SK-N-SH (cell line): Measurements from ENCODE around the gene TRIM47. TPM values are rescaled to one million over a fixed set of nuclear protein-coding genes. Genes with fewer than 3 reads are reported as not detected.
A peak's percentile ranks its signal among the peaks of the same experiment; 100 is the strongest.

ENCODE experiments used
- CTCF ChIA-PET: fragments of 300-600, 350-600 bp; formaldehyde crosslinking; extraction: SDS; loops from one replicate; lab custom pipeline; 2021; lab: Yijun Ruan, JAX
- POLR2A ChIA-PET: fragments of 350-600 bp; sonication (Branson Sonifier 250); formaldehyde crosslinking; extraction: SDS; loops from one replicate; lab custom pipeline; 2020; ENCODE audit warnings: antibody characterized with exemption, inconsistent platforms; lab: Yijun Ruan, JAX
- DNase-seq: peaks from one replicate; pipeline ENCODE4 v3.0.0; 2012
- H2AFZ ChIP-seq: fragments of 200-600 bp; sonication (generic); 2 replicates; pipeline ENCODE4 v1.8.1; 2016; ENCODE audit warnings: antibody characterized with exemption, mild to moderate bottlenecking, low read depth
- H3F3A ChIP-seq: fragments of 200-600 bp; sonication (generic); replicated peaks from 2 replicates; pipeline ENCODE3; 2016; ENCODE audit warnings: antibody characterized with exemption, mild to moderate bottlenecking; ENCODE audit not compliant: insufficient read depth
- H3K27ac ChIP-seq, 2 experiments: fragments of 200-500 bp in 1 of 2; fragments of 200-600 bp in 1 of 2; sonication (Bioruptor generic) in 1 of 2; sonication (generic), shearing (Covaris generic) in 1 of 2; 2 replicates each; pipeline versions ENCODE4 v1.5.1 to v1.6.1; 2014 to 2016; ENCODE audit warnings: low read depth in 2 of 2, inconsistent platforms in 1 of 2, low read length in 1 of 2, mild to moderate bottlenecking in 1 of 2, mixed read lengths in 1 of 2
- H3K27me3 ChIP-seq: fragments of 200-600 bp; sonication (generic), shearing (Covaris generic); 2 replicates; pipeline ENCODE4 v1.6.1; 2016; ENCODE audit warnings: mixed run types; ENCODE audit not compliant: insufficient read depth
- H3K36me3 ChIP-seq, 2 experiments: fragments of 200-500 bp in 1 of 2; fragments of 200-600 bp in 1 of 2; sonication (Bioruptor generic) in 1 of 2; sonication (generic) in 1 of 2; replicated peaks in 1 of 2; 2 replicates each; pipeline versions ENCODE3 to v1.5.1; 2014 to 2016; ENCODE audit warnings: low read length in 1 of 2, mild to moderate bottlenecking in 1 of 2; ENCODE audit not compliant: insufficient read depth in 2 of 2, control insufficient read depth in 1 of 2
- H3K4me1 ChIP-seq, 2 experiments: fragments of 200-500 bp in 1 of 2; fragments of 200-600 bp in 1 of 2; sonication (Bioruptor generic) in 1 of 2; sonication (generic), shearing (Covaris generic) in 1 of 2; 2 replicates each; pipeline versions ENCODE4 v1.5.1 to v1.6.1; 2014 to 2016; ENCODE audit warnings: low read depth in 1 of 2, low read length in 1 of 2, mixed run types in 1 of 2; ENCODE audit not compliant: insufficient read depth in 2 of 2, control insufficient read depth in 1 of 2
- H3K4me2 ChIP-seq: fragments of 200-600 bp; sonication (generic), shearing (Covaris generic); 2 replicates; pipeline ENCODE4 v1.6.1; 2017; ENCODE audit warnings: mixed run types
- H3K4me3 ChIP-seq, 2 experiments: fragments of 200-500 bp in 1 of 2; fragments of 200-600 bp in 1 of 2; sonication (Bioruptor generic) in 1 of 2; sonication (generic), shearing (Covaris generic) in 1 of 2; 2 replicates each; pipeline versions ENCODE4 v1.5.1 to v1.8.1; 2014 to 2016; ENCODE audit warnings: low read depth in 2 of 2, inconsistent platforms in 1 of 2, low read length in 1 of 2, mild to moderate bottlenecking in 1 of 2, mixed read lengths in 1 of 2, moderate library complexity in 1 of 2
- H3K79me2 ChIP-seq: fragments of 200-600 bp; sonication (generic); 2 replicates; pipeline ENCODE4 v1.8.1; 2017; ENCODE audit warnings: mild to moderate bottlenecking; ENCODE audit not compliant: insufficient read depth
- H3K9ac ChIP-seq: fragments of 200-600 bp; sonication (generic); 2 replicates; pipeline ENCODE4 v1.6.1; 2017; ENCODE audit warnings: mixed run types
- H3K9me2 ChIP-seq: fragments of 200-600 bp; sonication (generic); 2 replicates; pipeline ENCODE4 v1.6.1; 2017; ENCODE audit warnings: mixed run types
- H3K9me3 ChIP-seq: fragments of 200-600 bp; sonication (generic); 2 replicates; pipeline ENCODE4 v1.6.1; 2017; ENCODE audit warnings: mixed run types, mild to moderate bottlenecking, moderate library complexity
- H4K20me1 ChIP-seq: fragments of 200-600 bp; sonication (generic); 2 replicates; pipeline ENCODE4 v1.6.1; 2017; ENCODE audit warnings: mild to moderate bottlenecking, mixed run types; ENCODE audit not compliant: insufficient read depth
- ELF1 ChIP-seq: IDR thresholded peaks from 2 replicates; pipeline ENCODE4 v1.4.0; 2012
- EP300 ChIP-seq, 2 experiments: IDR thresholded peaks; 2 replicates each; pipeline versions ENCODE4 v1.4.0 to v1.6.1; 2012; ENCODE audit warnings: borderline replicate concordance in 1 of 2, low read depth in 1 of 2, low read length in 1 of 2
- EZH2phosphoT487 ChIP-seq: fragments of 200-600 bp; sonication (generic); IDR thresholded peaks from 2 replicates; pipeline ENCODE4 v1.6.1; 2017; ENCODE audit warnings: low read depth, mixed run types, mild to moderate bottlenecking, antibody characterized with exemption, moderate library complexity, borderline replicate concordance
- FOSL2 ChIP-seq: IDR thresholded peaks from 2 replicates; pipeline ENCODE4 v1.4.0; 2012; ENCODE audit warnings: low read depth, mild to moderate bottlenecking, moderate library complexity, borderline replicate concordance
- FOXJ3 ChIP-seq: sonication (generic); formaldehyde crosslinking; IDR thresholded peaks from 2 replicates; pipeline ENCODE4 v1.5.1; 2020; ENCODE audit warnings: mild to moderate bottlenecking, missing genetic modification reagents
- GABPA ChIP-seq: IDR thresholded peaks from 2 replicates; pipeline ENCODE4 v1.4.0; 2012; ENCODE audit warnings: low read depth, mild to moderate bottlenecking
- MAX ChIP-seq: IDR thresholded peaks from 2 replicates; pipeline ENCODE4 v1.4.0; 2012; ENCODE audit warnings: low read depth
- NRF1 ChIP-seq: IDR thresholded peaks from 2 replicates; pipeline ENCODE4 v1.6.1; 2012; ENCODE audit warnings: low read depth, mild to moderate bottlenecking, low read length
- RFX5 ChIP-seq: IDR thresholded peaks from 2 replicates; pipeline ENCODE4 v1.6.1; 2012; ENCODE audit warnings: mild to moderate bottlenecking, improper control_type of control experiment, low read length
- RXRA ChIP-seq: IDR thresholded peaks from 2 replicates; pipeline ENCODE4 v1.4.0; 2012; ENCODE audit warnings: low read depth, mild to moderate bottlenecking, borderline replicate concordance
- SIN3A ChIP-seq: IDR thresholded peaks from 2 replicates; pipeline ENCODE4 v1.6.1; 2012; ENCODE audit warnings: low read depth, mild to moderate bottlenecking, low read length, moderate library complexity, borderline replicate concordance
- SMC3 ChIP-seq: IDR thresholded peaks from 2 replicates; pipeline ENCODE4 v1.6.1; 2012; ENCODE audit warnings: low read depth, low read length, improper control_type of control experiment
- TAF1 ChIP-seq: IDR thresholded peaks from 2 replicates; pipeline ENCODE4 v1.6.1; 2012; ENCODE audit warnings: low read depth, mild to moderate bottlenecking, low read length, moderate library complexity, borderline replicate concordance
- TEAD4 ChIP-seq: IDR thresholded peaks from 2 replicates; pipeline ENCODE4 v1.4.0; 2012; ENCODE audit warnings: mild to moderate bottlenecking, borderline replicate concordance; ENCODE audit not compliant: insufficient read depth
- USF1 ChIP-seq: IDR thresholded peaks from 2 replicates; pipeline ENCODE4 v1.4.0; 2012; ENCODE audit warnings: low read depth, borderline replicate concordance
- USF2 ChIP-seq: fragments of 150-350 bp; IDR thresholded peaks from 2 replicates; pipeline ENCODE4 v1.6.1; 2017; ENCODE audit warnings: antibody characterized with exemption, low read length, low read depth, borderline replicate concordance
- YY1 ChIP-seq: IDR thresholded peaks from 2 replicates; pipeline ENCODE4 v1.4.0; 2012; ENCODE audit warnings: low read depth, mild to moderate bottlenecking
- WGBS: methylation state at CpG from one replicate; pipeline ENCODE4 v1.1.6; 2017; ENCODE audit warnings: low lambda C conversion rate; 5-methylcytosine and 5-hydroxymethylcytosine counted together
- polyA plus RNA-seq, 3 experiments: library from polyadenylated mRNA; depleted of rRNA; stranded (reverse); fragments of >200 nt; gene quantifications; 2 replicates each; pipeline ENCODE4 v1.2.3, GENCODE V29; 2012

Gene TRIM47
- polyA plus RNA-seq, 1 of the 3 experiments (the other 2 are of a cell fraction), result 5.1 TPM

GRCh38 chr17:75834928-75835653 is 43.3 kb downstream of the TRIM47 start:
- Histone ChIP-seq H3K79me2 (no peaks in the 10 kb centered on the region), H3F3A (no peaks in the 10 kb centered on the region), H3K4me1 (peaks cover 0 to 4% of the 10 kb centered on the region in 2 experiments; a peak in 1 of 4 replicates), H3K4me2 (no peak overlapping the region), H4K20me1 (no peaks in the 10 kb centered on the region), H3K36me3 (no peaks in the 10 kb centered on the region), H3K27ac (no peak overlapping the region), H3K27me3 (no peaks in the 10 kb centered on the region), H3K9ac (no peak overlapping the region), H3K9me3 (no peaks in the 10 kb centered on the region), H2AFZ (no peak overlapping the region), H3K9me2 (no peaks in the 10 kb centered on the region), H3K4me3 (no peak overlapping the region)
- TF ChIP-seq TAF1 (no peak), GABPA (no peak), TEAD4 (no peak), FOSL2 (no peak), ELF1 (no peak), SMC3 (no peak), EP300 (IDR thresholded peaks at IDR 0.05; ENCODE audit: borderline replicate concordance in 1 of 2, low read depth in 1 of 2, low read length in 1 of 2) (no peak), USF1 (no peak), SIN3A (no peak), FOXJ3 (CRISPR knock-in tag) (no peak), RFX5 (no peak), YY1 (no peak), MAX (no peak), NRF1 (no peak), USF2 (no peak), EZH2phosphoT487 (no peak), RXRA (no peak)
- 59% methylated on average over 22 of the region's 24 CpGs for WGBS
- ChIA-PET POLR2A (interaction anchor here (0.9 to 1.5 kb wide), 3 partner anchors 9 to 61 kb away, joined by 3 to 8 read pairs (median 4); partner anchors contain the start of gene UNC13D), CTCF (interaction anchor here (0.8 to 16.5 kb wide), 9 partner anchors 3 to 423 kb away, joined by 3 to 326 read pairs (median 4); partner anchors contain the start of genes TRIM65, TSEN54 and UNC13D)
- peak; percentile 84 for DNase-seq
